Measurements from ENCODE around the gene PIRT. TPM values are rescaled to one million over a fixed set of nuclear protein-coding genes. Genes with fewer than 3 reads are reported as not detected.

Gene PIRT
- total RNA-seq, 4 donors from 2014 or later, result not detected

GRCh38 chr17:10821770-10822169 is 16.1 kb downstream of the PIRT start:
- no peaks in the 10 kb centered on the region for H3K36me3 ChIP-seq
- DNase-seq (ENCODE audit: low spot score in 2 of 2), result no peak
- no peak overlapping the region for H3K27ac ChIP-seq
- H3K9me3 ChIP-seq, result no peaks in the 10 kb centered on the region
- TF ChIP-seq POLR2A (IDR thresholded peaks at IDR 0.05) (no peak), EP300 (IDR thresholded peaks at IDR 0.05) (no peak)
- TF ChIP-seq, protein P1, sequence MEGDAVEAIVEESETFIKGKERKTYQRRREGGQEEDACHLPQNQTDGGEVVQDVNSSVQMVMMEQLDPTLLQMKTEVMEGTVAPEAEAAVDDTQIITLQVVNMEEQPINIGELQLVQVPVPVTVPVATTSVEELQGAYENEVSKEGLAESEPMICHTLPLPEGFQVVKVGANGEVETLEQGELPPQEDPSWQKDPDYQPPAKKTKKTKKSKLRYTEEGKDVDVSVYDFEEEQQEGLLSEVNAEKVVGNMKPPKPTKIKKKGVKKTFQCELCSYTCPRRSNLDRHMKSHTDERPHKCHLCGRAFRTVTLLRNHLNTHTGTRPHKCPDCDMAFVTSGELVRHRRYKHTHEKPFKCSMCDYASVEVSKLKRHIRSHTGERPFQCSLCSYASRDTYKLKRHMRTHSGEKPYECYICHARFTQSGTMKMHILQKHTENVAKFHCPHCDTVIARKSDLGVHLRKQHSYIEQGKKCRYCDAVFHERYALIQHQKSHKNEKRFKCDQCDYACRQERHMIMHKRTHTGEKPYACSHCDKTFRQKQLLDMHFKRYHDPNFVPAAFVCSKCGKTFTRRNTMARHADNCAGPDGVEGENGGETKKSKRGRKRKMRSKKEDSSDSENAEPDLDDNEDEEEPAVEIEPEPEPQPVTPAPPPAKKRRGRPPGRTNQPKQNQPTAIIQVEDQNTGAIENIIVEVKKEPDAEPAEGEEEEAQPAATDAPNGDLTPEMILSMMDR (IDR thresholded peaks at IDR 0.05), result no peak
- no peaks in the 10 kb centered on the region for H3K4me1 ChIP-seq
- H3K27me3 ChIP-seq, result no peaks in the 10 kb centered on the region
- H3K4me3 ChIP-seq, result no peak overlapping the region

DNA sequence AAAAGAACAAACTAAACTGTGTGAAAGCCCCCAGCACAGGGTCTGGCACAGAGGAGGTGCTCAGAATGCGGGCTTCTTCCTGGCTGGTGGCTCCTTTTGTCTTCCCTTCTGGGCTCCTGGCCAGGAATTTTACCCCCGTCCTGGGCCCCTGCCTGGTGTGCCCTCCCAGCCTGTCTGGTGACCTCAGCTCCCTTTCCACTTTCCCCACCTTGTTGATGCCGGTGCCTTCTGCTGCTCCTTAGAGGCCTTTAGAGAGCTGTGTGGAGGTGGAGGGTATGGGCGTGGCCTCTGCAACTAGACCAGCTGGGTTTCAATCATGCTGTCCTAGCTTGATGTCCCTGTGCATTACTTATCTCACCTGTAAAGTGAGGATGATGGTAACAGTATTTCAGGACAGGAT is 16.8 kb downstream of the PIRT start:
- TF ChIP-seq, protein P1 (IDR thresholded peaks at IDR 0.05), result no peak
- TF ChIP-seq EP300 (IDR thresholded peaks at IDR 0.05) (no peak), POLR2A (IDR thresholded peaks at IDR 0.05) (no peak)

GRCh38 chr17:10815319-10815718 is 22.6 kb downstream of the PIRT start:
- H3K27ac ChIP-seq, result no peak overlapping the region
- H3K36me3 ChIP-seq, result no peaks in the 10 kb centered on the region
- no peaks in the 10 kb centered on the region for H3K4me1 ChIP-seq
- H3K4me3 ChIP-seq, result no peak overlapping the region
- TF ChIP-seq EP300 (IDR thresholded peaks at IDR 0.05), result no peak
- no peak for TF ChIP-seq POLR2A (IDR thresholded peaks at IDR 0.05)
- TF ChIP-seq, protein P1 (IDR thresholded peaks at IDR 0.05), result no peak
- DNase-seq (ENCODE audit: low spot score in 2 of 2), result no peak
- 72 to 77% methylated on average over 5 of the region's 5 CpGs for WGBS, 2 donors
- no peaks in the 10 kb centered on the region for H3K27me3 ChIP-seq
- no peaks in the 10 kb centered on the region for H3K9me3 ChIP-seq

More for the DNA sequence above, 16.8 kb downstream of the PIRT start:
- H3K4me3 ChIP-seq, result no peak overlapping the region
- H3K4me1 ChIP-seq, result no peaks in the 10 kb centered on the region
- WGBS, 2 donors, result 45 to 56% methylated on average over 4 of the region's 4 CpGs
- H3K9me3 ChIP-seq, result no peaks in the 10 kb centered on the region
- no peak for DNase-seq (ENCODE audit: low spot score in 2 of 2)
- no peaks in the 10 kb centered on the region for H3K27me3 ChIP-seq
- no peaks in the 10 kb centered on the region for H3K36me3 ChIP-seq
- H3K27ac ChIP-seq, result no peak overlapping the region

DNA sequence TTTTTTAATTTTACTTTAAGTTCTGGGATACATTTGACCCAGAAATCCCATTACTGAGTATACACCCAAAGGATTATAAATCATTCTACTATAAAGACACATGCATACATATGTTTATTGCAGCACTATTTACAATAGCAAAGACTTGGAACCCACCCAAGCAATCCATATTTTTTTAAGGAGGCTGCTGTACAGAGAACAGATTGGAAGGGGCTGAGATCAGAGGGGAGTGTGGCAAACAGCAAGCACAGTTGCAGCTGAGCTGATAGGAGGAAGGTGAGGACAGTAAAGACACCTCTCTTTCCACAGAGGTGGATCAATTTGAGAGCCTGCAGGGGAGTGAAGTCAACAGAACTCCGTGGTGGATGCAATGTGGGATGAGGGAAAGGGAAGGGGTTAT is 23.8 kb downstream of the PIRT start:
- WGBS, 2 donors, result 50 to 54% methylated on average over 1 of the region's 1 CpG
- TF ChIP-seq, protein P1 (IDR thresholded peaks at IDR 0.05), result no peak
- no peak for TF ChIP-seq POLR2A (IDR thresholded peaks at IDR 0.05)
- no peak for TF ChIP-seq EP300 (IDR thresholded peaks at IDR 0.05)
- H3K4me1 ChIP-seq, result no peaks in the 10 kb centered on the region
- H3K27ac ChIP-seq, result no peak overlapping the region
- no peaks in the 10 kb centered on the region for H3K27me3 ChIP-seq
- no peaks in the 10 kb centered on the region for H3K36me3 ChIP-seq
- no peak for DNase-seq (ENCODE audit: low spot score in 2 of 2)
- H3K9me3 ChIP-seq, result no peaks in the 10 kb centered on the region
- H3K4me3 ChIP-seq, result no peak overlapping the region

DNA sequence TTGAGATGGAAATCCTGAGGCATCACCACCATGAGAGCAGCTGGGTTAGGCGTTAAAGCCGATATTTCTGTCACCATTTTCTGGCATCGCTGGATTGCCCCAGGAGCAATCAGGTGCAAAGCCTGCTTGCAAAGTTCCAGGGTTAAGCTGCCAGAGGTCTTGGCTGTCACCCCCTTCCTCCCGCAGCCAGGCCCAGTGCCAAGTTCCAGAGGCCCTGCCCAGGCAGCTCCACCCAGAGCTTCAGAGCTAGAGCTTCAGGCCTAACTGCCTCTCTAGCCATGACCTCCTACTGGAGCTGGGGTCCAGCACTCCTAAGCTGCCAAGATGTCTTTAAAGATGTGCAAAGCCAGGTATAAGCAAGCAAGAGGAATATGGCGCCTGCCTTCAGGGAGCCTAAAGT is 25.2 kb downstream of the PIRT start:
- Histone ChIP-seq H3K4me1 (no peaks in the 10 kb centered on the region), H3K27me3 (no peaks in the 10 kb centered on the region), H3K9me3 (no peaks in the 10 kb centered on the region), H3K4me3 (no peak overlapping the region), H3K36me3 (no peaks in the 10 kb centered on the region), H3K27ac (no peak overlapping the region)
- TF ChIP-seq EP300 (IDR thresholded peaks at IDR 0.05), result no peak
- TF ChIP-seq, protein P1 (IDR thresholded peaks at IDR 0.05), result no peak
- no peak for DNase-seq (ENCODE audit: low spot score in 2 of 2)
- WGBS, 2 donors, result 71% methylated on average over 5 of the region's 5 CpGs
